Sigmoid colon (tissue), 4 donors: ENCODE measurements around the gene PARD3.

Source experiments
- CTCF ChIP-seq, 4 experiments: fragments of 450-650 bp in 3 of 4; fragments of 200-600 bp in 1 of 4; IDR thresholded peaks; one replicate each; pipeline ENCODE4 v1.5.1; 2016 to 2019; ENCODE audit warnings: antibody characterized with exemption in 4 of 4, mild to moderate bottlenecking in 3 of 4, moderate library complexity in 2 of 4
- EP300 ChIP-seq, 4 donors: sonication (generic); formaldehyde crosslinking; IDR thresholded peaks; one replicate each; pipeline ENCODE4 v1.6.1; 2017; ENCODE audit warnings: antibody characterized with exemption in 4 of 4
- POLR2A ChIP-seq, 2 donors: fragments of 450-650 bp; IDR thresholded peaks; one replicate each; pipeline ENCODE4 v1.6.1; 2016; ENCODE audit warnings: antibody characterized with exemption in 2 of 2, mild to moderate bottlenecking in 2 of 2, moderate library complexity in 2 of 2
- POLR2AphosphoS5 ChIP-seq, 4 donors: sonication (generic); formaldehyde crosslinking; IDR thresholded peaks; one replicate each; pipeline ENCODE4 v1.6.1; 2017; ENCODE audit warnings: antibody characterized with exemption in 4 of 4

GRCh38 chr10:34191406-34191805, 623.7 kb downstream of the PARD3 start:
- TF ChIP-seq CTCF (IDR thresholded peaks at IDR 0.05), result no peak
- TF ChIP-seq EP300 (IDR thresholded peaks at IDR 0.05), result no peak
- TF ChIP-seq POLR2A (IDR thresholded peaks at IDR 0.05), result no peak
- TF ChIP-seq POLR2AphosphoS5 (IDR thresholded peaks at IDR 0.05), result no peak
